Endothelial cell (in vitro differentiated cells): ENCODE measurements around the gene ERBIN. TPM values are rescaled to one million over a fixed set of nuclear protein-coding genes. Genes with fewer than 3 reads are reported as not detected.

Experiments
- DNase-seq: peaks from one replicate; pipeline ENCODE4 v3.0.0; 2021; ENCODE audit warnings: low spot score
- H3K27ac Mint-ChIP-seq: one replicate; pipeline ENCODE4 v1.8.0; 2021; ENCODE audit warnings: mixed read lengths, inconsistent platforms; ENCODE audit not compliant: unreplicated experiment
- H3K27me3 Mint-ChIP-seq: one replicate; pipeline ENCODE4 v1.8.0; 2021; ENCODE audit warnings: mild to moderate bottlenecking, moderate library complexity, mixed read lengths, inconsistent platforms; ENCODE audit not compliant: unreplicated experiment
- H3K36me3 Mint-ChIP-seq: one replicate; pipeline ENCODE4 v1.8.0; 2021; ENCODE audit warnings: mild to moderate bottlenecking, low read depth, mixed read lengths, inconsistent platforms; ENCODE audit not compliant: unreplicated experiment
- H3K4me1 Mint-ChIP-seq: one replicate; pipeline ENCODE4 v1.8.0; 2021; ENCODE audit warnings: mild to moderate bottlenecking, mixed read lengths, inconsistent platforms; ENCODE audit not compliant: unreplicated experiment
- H3K4me3 Mint-ChIP-seq: one replicate; pipeline ENCODE4 v1.8.0; 2021; ENCODE audit warnings: mild to moderate bottlenecking, mixed read lengths, inconsistent platforms; ENCODE audit not compliant: unreplicated experiment
- H3K9me3 Mint-ChIP-seq: one replicate; pipeline ENCODE4 v1.8.0; 2021; ENCODE audit warnings: mixed read lengths, inconsistent platforms; ENCODE audit not compliant: unreplicated experiment
- CTCF ChIP-seq: fragments of 200-600 bp; sonication (generic); IDR thresholded peaks from one replicate; pipeline ENCODE4 v1.5.0; 2021; ENCODE audit warnings: antibody characterized with exemption; ENCODE audit not compliant: unreplicated experiment
- total RNA-seq: library from RNA; stranded (reverse); fragmentation: NEBNext Ultra II Directional; extraction: Animal tissue kit (Norgen Biotek cat#: 25700); gene quantifications from one replicate; pipeline ENCODE4 v1.2.1, GENCODE V29; 2021; ENCODE audit not compliant: unreplicated experiment

Gene ERBIN
- total RNA-seq, 1 donor from 2014 or later = 93.3 TPM

DNA sequence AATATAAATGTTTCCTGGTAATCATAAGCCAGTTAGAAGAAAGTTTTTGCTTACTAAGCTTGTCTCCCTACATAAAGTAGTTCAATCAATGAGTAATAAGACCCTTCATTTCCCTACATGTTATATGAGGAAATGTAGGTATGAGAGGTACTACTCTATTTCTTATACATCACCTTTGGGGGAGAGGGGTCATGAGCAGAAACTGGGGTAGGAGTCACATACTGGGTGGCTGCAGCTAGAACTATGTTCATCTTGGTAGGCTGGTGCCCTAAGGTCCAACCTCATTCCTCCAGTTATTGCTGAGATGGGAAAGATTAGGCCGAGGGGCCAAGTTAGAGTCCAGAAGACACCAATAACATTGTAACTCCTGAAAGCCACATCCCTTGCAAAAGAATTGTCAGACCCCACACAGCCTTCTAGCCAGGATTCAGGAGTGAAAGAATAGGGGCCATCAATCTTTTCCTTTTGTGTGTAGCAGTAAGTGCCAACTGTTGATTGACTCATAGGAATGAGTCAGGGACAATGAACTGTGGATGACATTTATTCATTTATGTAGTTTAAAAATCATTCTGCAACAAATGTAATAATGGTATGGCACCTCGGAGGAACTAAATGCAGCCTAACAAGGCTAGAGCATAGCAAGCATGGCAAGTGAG, 196.1 kb downstream of the ERBIN start:
- Mint-ChIP-seq H3K4me3 (no peak overlapping the region), H3K27me3 (no peaks in the 10 kb centered on the region), H3K4me1 (no peaks in the 10 kb centered on the region), H3K36me3 (no peaks in the 10 kb centered on the region), H3K9me3 (no peaks in the 10 kb centered on the region), H3K27ac (no peak overlapping the region)
- DNase-seq = no peak
- no peak for TF ChIP-seq CTCF

DNA sequence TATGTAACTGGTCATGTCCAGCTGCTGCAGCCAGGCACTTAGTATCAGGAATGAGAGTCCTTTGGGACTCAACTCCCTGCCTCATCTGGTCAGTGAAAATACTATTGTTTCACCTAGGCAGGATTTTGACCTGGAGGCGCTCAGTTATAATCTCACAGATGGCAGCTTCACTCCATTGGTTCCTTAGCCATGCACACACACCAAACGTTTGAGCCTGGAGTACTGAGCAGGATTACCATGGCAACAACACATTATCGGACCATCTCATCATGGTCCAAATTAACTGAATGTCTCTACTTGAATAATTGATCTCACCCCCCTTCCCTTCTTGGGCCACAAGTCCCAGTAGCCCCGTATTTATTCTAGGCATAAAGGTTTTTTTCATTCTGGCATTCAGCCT, 202.8 kb downstream of the ERBIN start:
- Mint-ChIP-seq H3K9me3 (no peaks in the 10 kb centered on the region), H3K4me3 (no peak overlapping the region), H3K27me3 (no peaks in the 10 kb centered on the region), H3K4me1 (no peaks in the 10 kb centered on the region), H3K27ac (no peak overlapping the region), H3K36me3 (no peaks in the 10 kb centered on the region)
- TF ChIP-seq CTCF = no peak
- no peak for DNase-seq

GRCh38 chr5:66130493-66130892, 204.1 kb downstream of the ERBIN start:
- DNase-seq = no peak

More at GRCh38 chr5:66130493-66130892, 204.1 kb downstream of the ERBIN start:
- H3K4me1 Mint-ChIP-seq = peaks cover 2% of the 10 kb centered on the region
- no peaks in the 10 kb centered on the region for H3K36me3 Mint-ChIP-seq
- no peak overlapping the region for H3K27ac Mint-ChIP-seq
- H3K27me3 Mint-ChIP-seq = no peaks in the 10 kb centered on the region
- no peak for TF ChIP-seq CTCF
- no peaks in the 10 kb centered on the region for H3K9me3 Mint-ChIP-seq
- H3K4me3 Mint-ChIP-seq = no peak overlapping the region

Other genes starting within 250 kb of the ERBIN start
- 8.3 TPM for gene SGTB, start 204.5 kb upstream of the ERBIN start, total RNA-seq
- gene NLN, start 204.4 kb upstream of the ERBIN start, total RNA-seq = 45.8 TPM
- gene SREK1, start 217.7 kb downstream of the ERBIN start, total RNA-seq = 68.2 TPM